Adipose tissue (tissue), 3 donors: ENCODE measurements around the gene TMEM59L. TPM values are rescaled to one million over a fixed set of nuclear protein-coding genes. Genes with fewer than 3 reads are reported as not detected.

Experiments
- H3K27ac ChIP-seq: one replicate; pipeline ENCODE4 v1.5.1; 2013; ENCODE audit warnings: low read depth, low read length
- WGBS, 3 donors: extraction: QIAGEN DNeasy Blood & Tissue Kit; methylation state at CpG; one replicate each; pipeline ENCODE4 v1.1.7; 2013; 5-methylcytosine and 5-hydroxymethylcytosine counted together
- polyA plus RNA-seq, 3 donors: library from polyadenylated mRNA; stranded (reverse); fragments of 200-250 nt; gene quantifications; one replicate each; pipeline ENCODE4 v1.2.3, GENCODE V29; 2013
- donor health status: healthy with polysubstance abuse.
- donor health status: Bipolar disorder and iron deficiency.
- donor health status: healthy.

TMEM59L gene
- polyA plus RNA-seq, 3 donors: 0.61 to 3.3 (median 2.0) TPM

DNA sequence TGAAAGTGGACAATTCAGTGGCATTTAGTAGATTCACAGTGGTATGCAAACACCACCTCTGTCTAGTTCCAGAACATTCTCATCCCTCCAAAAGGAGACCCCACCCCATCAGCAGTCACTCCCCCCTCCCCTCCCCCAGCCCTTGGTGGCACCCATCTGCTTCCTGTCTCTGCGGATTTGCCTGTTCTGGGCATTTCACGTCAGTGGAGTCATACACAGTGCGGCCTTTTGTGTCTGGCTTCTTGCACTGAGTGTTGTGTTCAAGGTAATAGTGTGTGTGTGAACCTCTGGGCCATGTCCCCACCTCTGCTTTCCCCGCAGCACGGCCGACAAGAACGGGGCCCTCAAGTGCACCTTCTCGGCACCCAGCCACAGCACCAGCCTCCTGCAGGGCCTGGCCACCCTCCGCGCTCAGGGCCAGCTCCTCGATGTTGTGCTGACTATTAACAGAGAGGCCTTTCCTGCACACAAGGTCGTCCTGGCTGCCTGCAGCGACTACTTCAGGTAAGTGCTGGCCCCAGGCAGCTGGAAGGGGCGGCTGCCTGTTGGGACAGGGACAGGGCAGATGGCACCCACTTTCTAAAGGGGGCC is 51.4 kb downstream of the TMEM59L start:
- H3K27ac ChIP-seq: no peak overlapping the region
- WGBS, 3 donors: 72 to 79% (median 74%) methylated on average over 14 of the region's 14 CpGs

- 91 to 95% (median 94%) methylated on average over 19 to 22 of the region's 22 CpGs for WGBS, 3 donors
- no peak overlapping the region for H3K27ac ChIP-seq
These were observed 53.1 kb downstream of the TMEM59L start for GRCh38 chr19:18665771-18666202.

DNA sequence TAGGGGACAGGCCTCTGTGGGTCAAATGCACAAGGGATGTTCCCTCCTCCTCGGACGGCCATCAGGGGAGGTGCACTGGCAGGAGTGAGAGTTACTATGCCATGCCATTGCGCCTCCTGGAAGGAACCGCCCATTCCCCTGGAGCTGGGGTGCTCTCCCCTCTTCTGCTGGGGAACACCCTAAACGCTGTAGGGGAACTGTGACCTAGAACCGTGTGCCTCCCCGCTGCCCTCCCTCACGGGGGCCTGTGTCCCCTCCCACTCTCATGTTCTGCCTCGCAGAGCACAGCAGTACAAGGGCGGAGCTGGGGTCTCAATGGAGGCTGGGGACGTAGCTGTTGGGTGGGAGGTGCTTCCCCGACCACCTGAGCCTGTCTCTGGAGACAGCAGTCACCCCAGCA is 53.6 kb downstream of the TMEM59L start:
- no peak overlapping the region for H3K27ac ChIP-seq
- 79 to 87% (median 81%) methylated on average over 11 to 12 of the region's 12 CpGs for WGBS, 3 donors

DNA sequence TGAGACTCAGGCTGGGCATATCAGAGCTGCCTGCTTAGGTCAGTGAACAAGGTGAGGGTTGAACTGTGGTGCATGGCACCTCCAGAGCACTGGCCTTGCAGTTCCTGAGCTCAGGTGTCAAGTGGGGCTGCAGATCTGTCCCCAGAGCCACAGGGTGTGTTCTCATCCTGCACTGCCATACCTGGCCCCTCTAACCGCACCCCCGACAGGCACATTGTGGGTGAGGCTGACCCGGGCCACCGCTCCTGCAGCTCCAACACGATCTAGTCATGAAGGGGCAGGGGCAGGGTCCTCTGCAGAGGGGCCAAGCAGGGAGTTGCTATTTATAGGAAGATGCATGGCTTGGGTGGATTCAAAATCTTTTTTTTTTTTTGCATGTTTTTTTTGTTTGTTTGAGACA is 54.1 kb downstream of the TMEM59L start:
- 88 to 92% (median 90%) methylated on average over 5 of the region's 5 CpGs for WGBS, 3 donors
- H3K27ac ChIP-seq: no peak overlapping the region

GRCh38 chr19:18667531-18668251 is 55.0 kb downstream of the TMEM59L start:
- H3K27ac ChIP-seq: no peak overlapping the region
- WGBS, 3 donors: 96 to 97% (median 97%) methylated on average over 49 to 55 of the region's 55 CpGs

- 96 to 98% (median 97%) methylated on average over 37 to 38 of the region's 38 CpGs for WGBS, 3 donors
These were observed 55.6 kb downstream of the TMEM59L start for GRCh38 chr19:18668252-18668631.

GRCh38 chr19:18668744-18669523 is 56.3 kb downstream of the TMEM59L start:
- no peak overlapping the region for H3K27ac ChIP-seq

More at GRCh38 chr19:18668252-18668631, 55.6 kb downstream of the TMEM59L start:
- no peak overlapping the region for H3K27ac ChIP-seq

DNA sequence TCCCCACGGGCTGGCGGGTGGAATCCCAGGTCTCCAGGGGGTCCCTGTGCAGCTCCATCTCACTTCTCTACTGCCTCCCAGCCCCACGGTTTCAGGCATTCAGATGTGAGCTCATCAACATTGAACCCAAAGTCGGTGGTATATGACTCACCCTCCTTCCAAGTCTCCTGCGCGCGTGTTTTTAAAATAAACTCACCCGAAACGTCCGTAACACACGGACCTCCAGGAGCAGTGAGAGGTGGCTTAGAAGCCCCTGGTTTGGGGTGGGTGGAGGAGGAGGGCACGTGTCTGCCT is 56.8 kb downstream of the TMEM59L start:
- H3K27ac ChIP-seq: no peak overlapping the region
- WGBS, 3 donors: 85 to 92% (median 92%) methylated on average over 12 of the region's 12 CpGs

More at GRCh38 chr19:18668744-18669523, 56.3 kb downstream of the TMEM59L start:
- 96 to 97% (median 96%) methylated on average over 58 of the region's 58 CpGs for WGBS, 3 donors

DNA sequence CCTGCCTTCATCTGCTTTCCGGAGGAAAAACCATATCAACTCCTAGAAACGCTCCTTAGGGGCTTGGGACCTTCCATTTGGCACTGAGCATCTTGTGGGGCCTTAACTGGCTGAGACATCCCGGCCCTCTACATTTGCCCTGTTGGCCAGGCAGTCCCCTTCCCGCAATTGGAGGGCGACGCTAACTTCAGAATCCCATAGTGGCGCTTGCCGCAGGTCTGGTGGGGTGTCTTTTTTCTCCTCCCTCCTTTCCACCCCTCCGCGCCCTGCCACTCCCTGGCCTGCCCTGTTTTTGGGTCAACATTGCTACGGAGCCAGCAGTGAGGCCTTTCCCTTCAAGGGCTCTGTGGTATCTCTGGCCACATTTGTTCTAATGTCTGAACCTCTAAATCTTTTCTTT is 57.2 kb downstream of the TMEM59L start:
- no peak overlapping the region for H3K27ac ChIP-seq
- 83 to 93% (median 90%) methylated on average over 11 of the region's 11 CpGs for WGBS, 3 donors

- WGBS, 3 donors: 83 to 88% (median 88%) methylated on average over 13 of the region's 13 CpGs
- H3K27ac ChIP-seq: no peak overlapping the region
These were observed 57.6 kb downstream of the TMEM59L start for GRCh38 chr19:18670312-18670711.

Other genes starting within 250 kb of the TMEM59L start
- 100 to 1,000 TPM in 1 of 3 donors, 1 to 10 TPM in 2; 1.8 to 107 (median 3.5) TPM for gene GDF15, start 226.7 kb upstream of the TMEM59L start, polyA plus RNA-seq
- gene LRRC25, start 215.2 kb upstream of the TMEM59L start, polyA plus RNA-seq: 1 to 10 TPM; 1.6 to 9.8 (median 7.1) TPM
- 10 to 100 TPM; 28.1 to 83.2 (median 72.5) TPM for gene SSBP4, start 193.5 kb upstream of the TMEM59L start, polyA plus RNA-seq
- 10 to 100 TPM; 18.3 to 55.6 (median 24.3) TPM for gene ISYNA1, start 174.7 kb upstream of the TMEM59L start, polyA plus RNA-seq
- 10 to 100 TPM in 1 of 3 donors, 1 to 10 TPM in 2; 6.5 to 25.9 (median 9.2) TPM for gene ELL, start 90.8 kb upstream of the TMEM59L start, polyA plus RNA-seq
- gene FKBP8, start 69.3 kb upstream of the TMEM59L start, polyA plus RNA-seq: 100 to 1,000 TPM in 2 of 3 donors, 10 to 100 TPM in 1; 90.8 to 352 (median 221) TPM
- 10 to 100 TPM; 63.6 to 92.0 (median 82.6) TPM for gene KXD1, start 55.0 kb upstream of the TMEM59L start, polyA plus RNA-seq
- gene UBA52, start 41.0 kb upstream of the TMEM59L start, polyA plus RNA-seq: 1,000 to 10,000 TPM in 2 of 3 donors, 100 to 1,000 TPM in 1; 844 to 1,559 (median 1,492) TPM
- 100 to 1,000 TPM in 1 of 3 donors, 10 to 100 TPM in 2; 70.9 to 101 (median 76.0) TPM for gene REX1BD, start 24.1 kb upstream of the TMEM59L start, polyA plus RNA-seq
- gene CRLF1, start 6.1 kb upstream of the TMEM59L start, polyA plus RNA-seq: 10 to 100 TPM in 2 of 3 donors, 1 to 10 TPM in 1; 7.0 to 57.6 (median 10.1) TPM
- gene KLHL26, start 24.2 kb downstream of the TMEM59L start, polyA plus RNA-seq: 1 to 10 TPM; 4.8 to 7.9 (median 6.6) TPM
- gene CRTC1, start 70.8 kb downstream of the TMEM59L start, polyA plus RNA-seq: 1 to 10 TPM; 5.3 to 8.3 (median 5.4) TPM
- gene COMP, start 178.4 kb downstream of the TMEM59L start, polyA plus RNA-seq: 1 to 10 TPM in 1 of 3 donors, under 1 TPM in 2; 0.24 to 3.4 (median 0.52) TPM
- gene UPF1, start 219.1 kb downstream of the TMEM59L start, polyA plus RNA-seq: 10 to 100 TPM; 28.5 to 45.5 (median 35.2) TPM